K562 (cell line): ENCODE results near the gene DOCK1. TPM values are rescaled to one million over a fixed set of nuclear protein-coding genes. Genes with fewer than 3 reads are reported as not detected.

ENCODE experiments used
- ATAC-seq: fragments of 200-7000 bp; cut with Tn5 transposase; 3 replicates; pipeline ENCODE4 v1.9.1; 2020; ENCODE audit warnings: moderate library complexity
- BruUV-seq: library from RNA; stranded (reverse); fragments of 400-500 nt; replicated peaks from 2 replicates; lab custom pipeline; 2021; lab: Mats Ljungman, UMichigan
- CTCF ChIA-PET: fragments of 300-600 bp; formaldehyde crosslinking; extraction: SDS; loops from one replicate; lab custom pipeline; 2021; ENCODE audit warnings: low intra/inter-chr PET ratio; lab: Yijun Ruan, JAX
- POLR2A ChIA-PET: fragments of 300-600, 350-650 bp; sonication (Branson Sonifier 250); formaldehyde crosslinking; extraction: SDS; loops from one replicate; lab custom pipeline; 2021; ENCODE audit warnings: antibody characterized with exemption, inconsistent platforms; lab: Yijun Ruan, JAX
- DNase-seq, 4 experiments: peaks; one replicate each; pipeline versions ENCODE4 v3.0.0 to v3.0.0-alpha.2; 2011 to 2018; ENCODE audit warnings: low spot score in 3 of 4, mixed read lengths in 3 of 4; ENCODE audit errors: extremely low read depth in 1 of 4
- FAIRE-seq: peaks from 2 replicates; lab custom pipeline; 2011; peaks lifted over from hg19 to GRCh38; lab: Jason Lieb, UNC
- H2AFZ ChIP-seq: 2 replicates; pipeline ENCODE4 v1.6.0; 2011; ENCODE audit warnings: low read depth, low read length, control low read depth, inconsistent platforms
- H3K27ac ChIP-seq: fragments of 200-600 bp; 3 replicates; pipeline ENCODE4 v1.8.0; 2011; ENCODE audit warnings: low read depth, mild to moderate bottlenecking, control low read depth, inconsistent platforms, low read length, moderate library complexity, mixed read lengths; ENCODE audit errors: extremely low read depth
- H3K27me3 ChIP-seq, 2 experiments: fragments of 300-600 bp in 1 of 2; 2 replicates in 1 of 2; 3 replicates in 1 of 2; pipeline versions ENCODE4 v1.6.0 to v1.8.0; 2011; ENCODE audit warnings: inconsistent platforms in 2 of 2, low read length in 2 of 2, mild to moderate bottlenecking in 1 of 2, mixed read lengths in 1 of 2, moderate library complexity in 1 of 2; ENCODE audit not compliant: control insufficient read depth in 2 of 2, insufficient read depth in 2 of 2
- H3K36me3 ChIP-seq: fragments of 300-600 bp; 3 replicates; pipeline ENCODE4 v1.8.0; 2011; ENCODE audit warnings: mild to moderate bottlenecking, low read length, inconsistent platforms; ENCODE audit not compliant: control insufficient read depth, insufficient read depth
- H3K4me1 ChIP-seq, 2 experiments: fragments of 200-600 bp in 1 of 2; replicated peaks in 1 of 2; 2 replicates in 1 of 2; 3 replicates in 1 of 2; pipeline versions ENCODE4 v1.5.1 to v1.8.0; 2011; ENCODE audit warnings: inconsistent platforms in 2 of 2, low read length in 2 of 2, mild to moderate bottlenecking in 1 of 2, mixed read lengths in 1 of 2, moderate library complexity in 1 of 2; ENCODE audit not compliant: control insufficient read depth in 2 of 2, insufficient read depth in 2 of 2
- H3K4me2 ChIP-seq: 2 replicates; pipeline ENCODE4 v1.6.1; 2011; ENCODE audit warnings: low read length, control low read depth, inconsistent platforms, mixed read lengths; ENCODE audit not compliant: insufficient read depth
- H3K4me3 ChIP-seq: fragments of 200-600 bp; sonication (generic), shearing (Covaris generic); 2 replicates; pipeline ENCODE4 v1.5.1; 2016; ENCODE audit warnings: control low read depth, inconsistent platforms
- H3K79me2 ChIP-seq: fragments of 200-600 bp; 3 replicates; pipeline ENCODE4 v1.8.0; 2011; ENCODE audit warnings: low read length, inconsistent platforms; ENCODE audit not compliant: control insufficient read depth, insufficient read depth
- H3K9ac ChIP-seq, 2 experiments: 2 replicates each; pipeline versions ENCODE4 v1.6.0 to v1.6.1; 2011; ENCODE audit warnings: low read depth in 2 of 2, low read length in 2 of 2, control low read depth in 1 of 2, inconsistent platforms in 1 of 2, mild to moderate bottlenecking in 1 of 2, mixed read lengths in 1 of 2; ENCODE audit not compliant: insufficient read depth in 1 of 2
- H3K9me1 ChIP-seq: one replicate; pipeline ENCODE4 v1.6.0; 2011; ENCODE audit warnings: inconsistent platforms, mild to moderate bottlenecking, low read length, moderate library complexity; ENCODE audit not compliant: control insufficient read depth, insufficient read depth
- H3K9me3 ChIP-seq: replicated peaks from 2 replicates; pipeline ENCODE4 v1.5.1; 2011; ENCODE audit warnings: low read depth, low read length, inconsistent platforms; ENCODE audit not compliant: control insufficient read depth, insufficient read depth
- H4K20me1 ChIP-seq: replicated peaks from 2 replicates; pipeline ENCODE4 v1.6.1; 2011; ENCODE audit warnings: low read length, inconsistent platforms, mixed read lengths; ENCODE audit not compliant: control insufficient read depth, insufficient read depth
- PHB ChIP-seq: fragments of 250-450 bp; sonication (Bioruptor Pico); IDR thresholded peaks from 2 replicates; pipeline ENCODE4 v1.5.0; 2021
- ZNF217 ChIP-seq: sonication (generic); formaldehyde crosslinking; IDR thresholded peaks from 2 replicates; pipeline ENCODE4 v1.8.0; 2022; ENCODE audit warnings: mild to moderate bottlenecking, missing genetic modification reagents
- WGBS: fragments of 100-300 bp; shearing (Covaris generic); methylation state at CpG from one replicate; pipeline ENCODE4 v1.1.6; 2016; ENCODE audit warnings: low coverage, mixed read lengths; ENCODE audit not compliant: insufficient coverage; ENCODE audit errors: missing lambda C conversion rate; 5-methylcytosine and 5-hydroxymethylcytosine counted together
- in situ Hi-C: fragments of 300-500 bp; cut with MboI; formaldehyde crosslinking; loops from 4 replicates; pipeline ENCODE4 v1.15.0; 2018; ENCODE audit warnings: inconsistent platforms, mixed read lengths
- intact Hi-C: fragments of 100-400 bp; cut with micrococcal nuclease; formaldehyde crosslinking; loops from 2 replicates; pipeline ENCODE4 v1.14.2; 2022
- polyA plus RNA-seq, 8 experiments: library from polyadenylated mRNA; depleted of rRNA in 4 of 8; stranded (reverse) in 5 of 8; unstranded in 3 of 8; fragments of >200 nt; fragmentation: Nextera tagmentation in 2 of 8; fragmentation: Illumina TruSeq in 1 of 8; extraction: Ambion mirVana in 2 of 8; extraction: Trizol in 1 of 8; gene quantifications; 2 replicates each; pipeline versions ENCODE4 v1.2.1 to v1.2.3, GENCODE V29; 2011 to 2014; ENCODE audit warnings: inconsistent platforms in 1 of 8, missing spikeins in 1 of 8
- total RNA-seq, 7 experiments: library from RNA; depleted of rRNA in 6 of 7; stranded (reverse); fragments of >200 nt in 6 of 7; fragmentation: Illumina TruSeq in 2 of 7; extraction: Trizol in 2 of 7; gene quantifications; 2 replicates each; pipeline versions ENCODE4 v1.2.1 to v1.2.3, GENCODE V29; 2011 to 2021; ENCODE audit warnings: low replicate concordance in 1 of 7
- TF ChIP-seq, protein P1 (sequence below): fragments of 450-650 bp; formaldehyde crosslinking; IDR thresholded peaks from 2 replicates; pipeline ENCODE4 v1.4.0; 2022; ENCODE audit warnings: mild to moderate bottlenecking, moderate library complexity
- TF ChIP-seq, protein P2 (sequence below), 2 experiments: fragments of 450-650 bp in 1 of 2; sonication (generic) in 1 of 2; formaldehyde crosslinking in 1 of 2; IDR thresholded peaks; 2 replicates each; pipeline versions ENCODE4 v1.7.1 to v1.9.0; 2016 to 2022; ENCODE audit warnings: inconsistent platforms in 1 of 2, mild to moderate bottlenecking in 1 of 2, missing genetic modification reagents in 1 of 2

Gene DOCK1
- total and polyA plus RNA-seq, 9 of the 15 experiments (the other 6 are each of a cell fraction or from before 2014, with no cell fraction given): 0.31 TPM; not detected in 8

DNA sequence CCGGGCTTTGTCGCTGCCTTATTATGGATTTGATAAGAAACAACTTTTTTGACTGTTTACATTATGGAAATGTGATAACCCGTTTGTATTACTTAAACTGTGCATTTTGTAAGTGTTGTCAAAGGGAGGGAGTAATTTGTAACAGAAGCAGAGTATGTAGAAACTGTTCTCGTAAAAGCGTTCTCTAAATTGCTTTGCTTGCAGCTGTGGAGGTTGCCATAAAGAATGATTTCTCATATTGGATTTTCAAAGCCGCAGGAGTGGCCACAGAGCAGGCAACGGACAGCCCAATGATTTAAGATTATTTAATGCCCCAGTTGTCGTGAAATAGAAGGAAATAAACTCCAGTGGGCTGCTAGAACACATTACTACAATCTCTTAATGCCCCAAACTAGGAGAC lies 405.2 kb downstream of the DOCK1 start:
- Histone ChIP-seq H3K9ac (no peak overlapping the region), H3K4me2 (no peak overlapping the region), H3K79me2 (no peaks in the 10 kb centered on the region), H2AFZ (no peak overlapping the region), H4K20me1 (no peaks in the 10 kb centered on the region), H3K27me3 (no peaks in the 10 kb centered on the region), H3K36me3 (no peaks in the 10 kb centered on the region)
- in situ Hi-C loops: no loop called here
- BruUV-seq: no TSS peak
- POLR2A ChIA-PET: no interaction called here
- TF ChIP-seq, protein P1, sequence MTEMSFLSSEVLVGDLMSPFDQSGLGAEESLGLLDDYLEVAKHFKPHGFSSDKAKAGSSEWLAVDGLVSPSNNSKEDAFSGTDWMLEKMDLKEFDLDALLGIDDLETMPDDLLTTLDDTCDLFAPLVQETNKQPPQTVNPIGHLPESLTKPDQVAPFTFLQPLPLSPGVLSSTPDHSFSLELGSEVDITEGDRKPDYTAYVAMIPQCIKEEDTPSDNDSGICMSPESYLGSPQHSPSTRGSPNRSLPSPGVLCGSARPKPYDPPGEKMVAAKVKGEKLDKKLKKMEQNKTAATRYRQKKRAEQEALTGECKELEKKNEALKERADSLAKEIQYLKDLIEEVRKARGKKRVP: no peak
- TF ChIP-seq PHB: no peak
- TF ChIP-seq, protein P2, sequence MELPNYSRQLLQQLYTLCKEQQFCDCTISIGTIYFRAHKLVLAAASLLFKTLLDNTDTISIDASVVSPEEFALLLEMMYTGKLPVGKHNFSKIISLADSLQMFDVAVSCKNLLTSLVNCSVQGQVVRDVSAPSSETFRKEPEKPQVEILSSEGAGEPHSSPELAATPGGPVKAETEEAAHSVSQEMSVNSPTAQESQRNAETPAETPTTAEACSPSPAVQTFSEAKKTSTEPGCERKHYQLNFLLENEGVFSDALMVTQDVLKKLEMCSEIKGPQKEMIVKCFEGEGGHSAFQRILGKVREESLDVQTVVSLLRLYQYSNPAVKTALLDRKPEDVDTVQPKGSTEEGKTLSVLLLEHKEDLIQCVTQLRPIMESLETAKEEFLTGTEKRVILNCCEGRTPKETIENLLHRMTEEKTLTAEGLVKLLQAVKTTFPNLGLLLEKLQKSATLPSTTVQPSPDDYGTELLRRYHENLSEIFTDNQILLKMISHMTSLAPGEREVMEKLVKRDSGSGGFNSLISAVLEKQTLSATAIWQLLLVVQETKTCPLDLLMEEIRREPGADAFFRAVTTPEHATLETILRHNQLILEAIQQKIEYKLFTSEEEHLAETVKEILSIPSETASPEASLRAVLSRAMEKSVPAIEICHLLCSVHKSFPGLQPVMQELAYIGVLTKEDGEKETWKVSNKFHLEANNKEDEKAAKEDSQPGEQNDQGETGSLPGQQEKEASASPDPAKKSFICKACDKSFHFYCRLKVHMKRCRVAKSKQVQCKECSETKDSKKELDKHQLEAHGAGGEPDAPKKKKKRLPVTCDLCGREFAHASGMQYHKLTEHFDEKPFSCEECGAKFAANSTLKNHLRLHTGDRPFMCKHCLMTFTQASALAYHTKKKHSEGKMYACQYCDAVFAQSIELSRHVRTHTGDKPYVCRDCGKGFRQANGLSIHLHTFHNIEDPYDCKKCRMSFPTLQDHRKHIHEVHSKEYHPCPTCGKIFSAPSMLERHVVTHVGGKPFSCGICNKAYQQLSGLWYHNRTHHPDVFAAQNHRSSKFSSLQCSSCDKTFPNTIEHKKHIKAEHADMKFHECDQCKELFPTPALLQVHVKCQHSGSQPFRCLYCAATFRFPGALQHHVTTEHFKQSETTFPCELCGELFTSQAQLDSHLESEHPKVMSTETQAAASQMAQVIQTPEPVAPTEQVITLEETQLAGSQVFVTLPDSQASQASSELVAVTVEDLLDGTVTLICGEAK (IDR thresholded peaks at IDR 0.05): no peak
- TF ChIP-seq, protein P2 (CRISPR knock-in tag; IDR thresholded peaks at IDR 0.05): no peak
- no peak for TF ChIP-seq ZNF217 (CRISPR knock-in tag)
- TF ChIP-seq, all 486 proteins: peak for 0
- ATAC-seq: no peak
- Histone ChIP-seq H3K27ac (no peak overlapping the region), H3K9me3 (no peaks in the 10 kb centered on the region), H3K9me1 (no peaks in the 10 kb centered on the region), H3K4me3 (no peak overlapping the region), H3K4me1 (no peaks in the 10 kb centered on the region)
- CTCF ChIA-PET: no interaction called here
- WGBS: 3% methylated on average over 8 of the region's 8 CpGs
- intact Hi-C loops: no loop called here
- no peak for DNase-seq
- no peak for FAIRE-seq
